ENCODE measurements around the gene ENDOU.

Gene ENDOU

GRCh38 chr12:47751561-47751960 lies 26.3 kb upstream of the ENDOU start:
- TF ChIP-seq CTCF (IDR thresholded peaks at IDR 0.05; ENCODE audit: low read depth, low read length), result no peak
- in situ Hi-C loops (cut with HindIII; ENCODE audit: low sequenced_read_pairs), result no loop called here
- DNase-seq (ENCODE audit: low read depth, low spot score), result no peak
- H3K4me3 ChIP-seq (ENCODE audit: low read depth, low read length), result no peak overlapping the region

GRCh38 chr12:47750916-47751470 lies 25.7 kb upstream of the ENDOU start:
- no peak overlapping the region for H3K4me3 ChIP-seq (ENCODE audit: low read depth, low read length)
- in situ Hi-C loops (cut with HindIII; ENCODE audit: low sequenced_read_pairs), result no loop called here
- no peak for TF ChIP-seq CTCF (IDR thresholded peaks at IDR 0.05; ENCODE audit: low read depth, low read length)
- DNase-seq (ENCODE audit: low read depth, low spot score), result no peak

DNA sequence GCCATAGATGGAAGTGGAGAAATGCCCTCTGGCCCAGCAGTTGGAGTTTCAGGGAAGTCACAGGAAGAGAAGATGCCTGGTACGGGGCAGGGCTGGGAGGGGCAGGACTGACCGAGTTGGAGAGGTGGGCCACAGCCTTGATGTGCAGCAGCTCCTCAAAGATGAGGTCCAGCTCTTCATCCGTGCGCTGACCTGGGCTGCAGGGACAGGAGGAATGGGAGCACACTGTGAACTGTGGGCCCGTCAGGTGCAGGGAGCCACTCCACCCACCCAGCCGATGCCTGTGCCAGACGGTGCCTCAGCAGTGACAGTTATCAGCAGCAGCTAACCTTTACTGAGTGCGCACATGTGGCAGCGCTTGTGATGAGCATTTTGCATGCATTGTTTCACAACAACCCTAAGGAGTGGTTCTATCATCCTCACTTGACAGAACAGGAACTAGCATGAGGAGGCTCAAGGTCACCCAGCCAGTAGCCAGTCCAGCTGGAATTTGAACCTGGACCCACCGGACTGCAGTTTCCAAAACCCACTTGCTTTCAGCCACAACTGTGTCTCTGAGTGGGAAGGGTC lies 25.0 kb upstream of the ENDOU start:
- H3K4me3 ChIP-seq (ENCODE audit: low read depth, low read length), result no peak overlapping the region
- in situ Hi-C loops (cut with HindIII; ENCODE audit: low sequenced_read_pairs), result no loop called here
- TF ChIP-seq CTCF (IDR thresholded peaks at IDR 0.05; ENCODE audit: low read depth, low read length), result no peak
- no peak for DNase-seq (ENCODE audit: low read depth, low spot score)

DNA sequence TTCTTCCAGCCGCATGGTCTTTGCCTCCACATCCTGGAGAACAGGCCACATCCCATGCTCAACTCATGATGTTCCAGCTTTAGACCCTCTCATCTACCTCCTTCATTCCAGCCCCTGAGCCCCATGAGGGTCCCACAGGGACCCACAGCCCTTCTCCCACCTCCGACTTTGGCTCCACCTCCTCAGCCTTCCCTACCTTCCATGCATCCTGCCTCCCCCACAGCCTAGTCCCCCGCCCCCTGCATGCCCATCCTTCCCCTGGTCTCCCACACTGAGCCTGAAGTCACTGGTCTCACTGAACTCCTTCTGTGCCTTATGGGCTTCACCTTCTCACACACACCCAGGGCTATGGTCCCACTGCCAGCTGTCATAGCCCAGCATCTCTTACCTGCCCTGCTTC lies 23.6 kb upstream of the ENDOU start:
- in situ Hi-C loops (cut with HindIII; ENCODE audit: low sequenced_read_pairs), result no loop called here
- DNase-seq (ENCODE audit: low read depth, low spot score), result no peak
- TF ChIP-seq CTCF (IDR thresholded peaks at IDR 0.05; ENCODE audit: low read depth, low read length), result no peak
- no peak overlapping the region for H3K4me3 ChIP-seq (ENCODE audit: low read depth, low read length)

DNA sequence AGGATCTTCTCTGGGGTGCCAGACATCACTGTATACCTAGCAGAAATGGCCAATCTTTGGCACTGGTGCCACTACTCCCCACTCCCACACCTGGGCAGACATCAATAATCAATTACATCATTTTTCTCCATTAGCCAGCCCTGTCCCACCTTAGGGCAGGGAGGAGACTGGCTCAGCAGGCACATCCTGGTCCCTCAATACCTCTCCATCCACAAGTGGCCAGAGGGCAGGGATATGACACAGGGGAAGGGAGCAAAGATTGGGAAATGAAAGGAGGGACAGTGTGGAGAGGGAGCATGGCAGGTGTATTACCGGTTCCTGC lies 23.2 kb upstream of the ENDOU start:
- H3K4me3 ChIP-seq (ENCODE audit: low read depth, low read length), result no peak overlapping the region
- in situ Hi-C loops (cut with HindIII; ENCODE audit: low sequenced_read_pairs), result no loop called here
- no peak for DNase-seq (ENCODE audit: low read depth, low spot score)
- TF ChIP-seq CTCF (IDR thresholded peaks at IDR 0.05; ENCODE audit: low read depth, low read length), result no peak

DNA sequence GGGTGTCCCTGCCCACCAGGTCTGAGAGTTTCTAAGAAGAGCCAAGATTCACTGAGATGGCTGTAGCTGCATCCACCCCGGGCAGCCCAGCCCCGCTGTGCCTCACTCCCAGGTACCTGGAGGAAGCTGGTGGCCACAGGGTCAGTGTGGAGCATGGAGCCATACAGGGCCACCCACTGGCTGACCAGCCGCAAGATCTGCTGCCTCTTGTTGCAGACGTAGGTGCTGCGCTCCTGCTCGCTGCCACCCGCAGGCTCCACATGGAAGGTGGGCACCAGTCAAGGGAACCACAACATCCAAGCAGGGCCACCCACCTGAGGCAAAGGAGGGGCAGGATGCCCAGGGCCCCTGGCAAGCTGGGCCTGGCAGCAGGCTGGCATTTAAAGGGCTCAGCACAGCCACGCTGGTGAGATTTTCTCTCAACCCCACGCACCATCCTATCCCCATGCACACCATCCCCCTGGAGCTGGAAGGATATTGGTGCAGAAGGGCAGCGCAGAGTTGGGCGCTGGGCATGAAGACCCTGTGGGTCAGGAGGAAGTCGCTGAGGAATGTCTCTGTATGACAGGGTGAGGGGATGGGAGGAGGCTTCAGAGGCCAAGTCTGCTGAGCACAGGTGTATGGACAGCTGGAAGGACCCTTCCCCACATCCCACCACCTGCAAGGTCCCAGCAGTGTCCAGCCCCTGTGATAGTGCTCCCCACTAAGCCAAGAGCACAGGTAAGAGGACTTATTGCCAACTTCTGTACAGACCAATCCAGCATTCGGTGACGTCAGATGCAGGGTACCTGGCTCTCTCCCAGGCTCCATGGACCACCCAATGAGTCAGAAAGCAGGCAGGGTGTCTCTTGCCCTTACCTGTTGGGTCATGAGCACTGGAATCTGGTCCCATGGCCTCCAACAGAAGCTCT lies 22.6 kb upstream of the ENDOU start:
- H3K4me3 ChIP-seq (ENCODE audit: low read depth, low read length), result no peak overlapping the region
- in situ Hi-C loops (cut with HindIII; ENCODE audit: low sequenced_read_pairs), result no loop called here
- DNase-seq (ENCODE audit: low read depth, low spot score), result no peak
- no peak for TF ChIP-seq CTCF (IDR thresholded peaks at IDR 0.05; ENCODE audit: low read depth, low read length)

Data from astrocyte of the spinal cord (primary cell).